ENCODE measurements around the gene QRICH1.

Gene QRICH1

DNA sequence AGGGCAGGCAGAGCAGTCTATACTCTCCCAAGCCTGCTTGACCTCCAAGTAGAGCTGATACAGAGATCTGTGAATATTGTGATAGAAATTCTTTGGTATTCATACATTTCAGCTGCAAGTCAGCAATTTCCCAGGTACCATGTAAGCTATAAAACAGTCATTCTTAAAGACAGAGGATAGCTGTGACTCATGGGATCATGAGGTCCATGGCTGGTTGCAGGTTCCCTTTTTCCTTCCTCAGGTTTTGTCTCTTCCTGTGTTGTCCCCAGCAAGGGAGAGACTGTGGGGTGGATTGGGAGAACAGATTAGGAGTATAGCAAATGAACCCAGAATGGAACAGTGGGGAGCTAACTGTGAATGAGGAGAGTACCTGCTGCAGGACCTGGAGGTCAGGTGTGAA lies 109.2 kb downstream of the QRICH1 start:
- peak overlapping the region; percentile 17; the same call in 1 of the 2 replicates for H3K27ac ChIP-seq
- TF ChIP-seq, protein P1, sequence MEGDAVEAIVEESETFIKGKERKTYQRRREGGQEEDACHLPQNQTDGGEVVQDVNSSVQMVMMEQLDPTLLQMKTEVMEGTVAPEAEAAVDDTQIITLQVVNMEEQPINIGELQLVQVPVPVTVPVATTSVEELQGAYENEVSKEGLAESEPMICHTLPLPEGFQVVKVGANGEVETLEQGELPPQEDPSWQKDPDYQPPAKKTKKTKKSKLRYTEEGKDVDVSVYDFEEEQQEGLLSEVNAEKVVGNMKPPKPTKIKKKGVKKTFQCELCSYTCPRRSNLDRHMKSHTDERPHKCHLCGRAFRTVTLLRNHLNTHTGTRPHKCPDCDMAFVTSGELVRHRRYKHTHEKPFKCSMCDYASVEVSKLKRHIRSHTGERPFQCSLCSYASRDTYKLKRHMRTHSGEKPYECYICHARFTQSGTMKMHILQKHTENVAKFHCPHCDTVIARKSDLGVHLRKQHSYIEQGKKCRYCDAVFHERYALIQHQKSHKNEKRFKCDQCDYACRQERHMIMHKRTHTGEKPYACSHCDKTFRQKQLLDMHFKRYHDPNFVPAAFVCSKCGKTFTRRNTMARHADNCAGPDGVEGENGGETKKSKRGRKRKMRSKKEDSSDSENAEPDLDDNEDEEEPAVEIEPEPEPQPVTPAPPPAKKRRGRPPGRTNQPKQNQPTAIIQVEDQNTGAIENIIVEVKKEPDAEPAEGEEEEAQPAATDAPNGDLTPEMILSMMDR (IDR thresholded peaks at IDR 0.05), result no peak
- no peak for TF ChIP-seq ZFX (IDR thresholded peaks at IDR 0.05; ENCODE audit: borderline replicate concordance)

DNA sequence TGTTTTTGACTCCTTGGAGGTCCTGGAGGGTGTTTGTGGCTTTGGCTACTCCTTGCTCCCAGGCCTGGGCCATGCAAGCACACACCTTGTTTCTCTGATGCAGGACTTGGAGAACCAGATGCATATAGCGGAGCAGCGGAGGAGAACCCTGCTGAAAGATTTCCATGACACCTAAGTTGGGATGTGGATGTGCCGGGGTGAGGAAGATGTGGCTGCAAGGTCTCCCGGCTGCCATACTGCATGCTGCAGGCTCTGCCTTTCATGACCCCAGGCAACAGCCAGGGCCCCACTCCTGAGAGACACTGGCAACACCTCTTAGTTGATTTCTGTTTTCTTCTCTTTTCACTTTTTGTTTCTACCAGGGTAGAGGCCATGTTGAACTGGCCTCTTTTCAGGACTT lies 110.8 kb downstream of the QRICH1 start:
- TF ChIP-seq, protein P1 (IDR thresholded peaks at IDR 0.05), result no peak
- no peak for TF ChIP-seq ZFX (IDR thresholded peaks at IDR 0.05; ENCODE audit: borderline replicate concordance)
- no peak overlapping the region for H3K27ac ChIP-seq

DNA sequence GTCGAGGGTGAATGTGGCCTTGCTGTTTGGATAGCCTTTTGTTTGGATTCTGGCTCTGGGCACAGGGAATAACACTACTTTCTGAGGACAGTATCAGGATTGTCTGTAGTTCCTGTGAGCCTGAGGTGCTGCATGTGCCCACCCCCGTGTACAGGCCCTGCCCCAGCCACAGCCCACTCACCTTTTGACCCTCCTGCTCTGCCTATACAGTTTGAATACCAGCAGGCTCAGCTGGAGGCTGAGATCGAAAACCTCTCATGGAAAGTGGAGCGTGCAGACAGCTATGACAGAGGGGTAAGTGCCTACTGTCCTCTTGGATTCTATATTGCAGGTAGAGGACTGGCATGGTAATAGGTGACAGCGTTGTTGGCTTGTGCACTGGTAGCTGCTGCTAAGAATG lies 111.2 kb downstream of the QRICH1 start:
- TF ChIP-seq, protein P1 (IDR thresholded peaks at IDR 0.05), result no peak
- TF ChIP-seq ZFX (IDR thresholded peaks at IDR 0.05; ENCODE audit: borderline replicate concordance), result no peak

DNA sequence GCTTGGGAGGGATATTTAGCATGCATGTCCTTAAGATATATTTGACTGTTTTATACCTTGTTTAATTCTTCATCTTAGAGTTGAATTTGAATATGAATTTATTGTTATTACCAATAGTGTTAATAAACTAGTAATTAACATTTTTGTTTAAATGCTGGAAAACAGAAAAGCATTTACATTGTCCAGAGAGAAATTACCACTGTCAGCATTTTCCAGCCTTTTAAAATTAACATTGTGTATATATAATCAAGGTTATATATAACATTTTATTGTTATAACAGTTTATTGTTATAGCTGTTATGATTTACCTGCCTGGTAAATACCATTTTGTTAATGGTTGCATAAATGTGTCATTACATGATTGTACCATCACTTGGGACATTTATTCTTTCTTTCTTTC lies 111.9 kb downstream of the QRICH1 start:
- H3K27ac ChIP-seq, result no peak overlapping the region
- TF ChIP-seq, protein P1 (IDR thresholded peaks at IDR 0.05), result no peak
- TF ChIP-seq ZFX (IDR thresholded peaks at IDR 0.05; ENCODE audit: borderline replicate concordance), result no peak

More for the DNA sequence above, 111.2 kb downstream of the QRICH1 start:
- no peak overlapping the region for H3K27ac ChIP-seq

DNA sequence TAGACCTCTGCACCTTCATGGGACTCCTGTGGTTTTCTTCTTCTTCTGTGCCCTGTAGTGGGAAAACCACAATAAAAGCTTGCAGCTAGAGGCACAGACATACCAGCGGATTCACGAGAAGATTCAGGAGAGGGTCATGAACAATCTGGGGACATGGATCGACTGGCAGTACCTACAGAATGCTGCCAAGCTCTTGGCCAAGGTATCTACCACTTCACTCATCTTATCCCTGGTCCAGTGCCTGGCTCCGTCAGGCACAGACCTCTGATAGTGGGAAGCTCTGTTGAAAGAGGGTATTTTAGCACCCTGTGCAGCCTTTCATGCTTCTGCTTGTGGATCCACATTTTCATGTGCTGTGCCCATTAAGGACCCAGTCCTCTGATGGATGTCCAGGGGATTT lies 113.6 kb downstream of the QRICH1 start:
- no peak for TF ChIP-seq ZFX (IDR thresholded peaks at IDR 0.05; ENCODE audit: borderline replicate concordance)
- TF ChIP-seq, protein P1 (IDR thresholded peaks at IDR 0.05), result no peak
- no peak overlapping the region; the same call in 1 of the 2 replicates for H3K27ac ChIP-seq

All from 22Rv1 (cell line).